Measurements from ENCODE around the gene ATF4.

GRCh38 chr22:39543095-39543494 is 22.7 kb downstream of the ATF4 start:
- TF ChIP-seq CTCF (IDR thresholded peaks at IDR 0.05) = no peak
- no peak for TF ChIP-seq POLR2A (IDR thresholded peaks at IDR 0.05)

Measured in breast epithelium (tissue), 3 donors.